GM12878 (cell line): Measurements from ENCODE around the gene TBC1D1. TPM values are rescaled to one million over a fixed set of nuclear protein-coding genes. Genes with fewer than 3 reads are reported as not detected.

ENCODE experiments used
- ATF7 ChIP-seq: fragments of 450-650 bp; IDR thresholded peaks from 2 replicates; pipeline ENCODE4 v1.6.1; 2016; ENCODE audit warnings: low read depth, mild to moderate bottlenecking
- BRCA1 ChIP-seq: IDR thresholded peaks from 2 replicates; pipeline ENCODE4 v1.6.1; 2011; ENCODE audit warnings: low read depth, low read length, improper control_type of control experiment
- CBFB ChIP-seq: IDR thresholded peaks from 2 replicates; pipeline ENCODE4 v1.6.1; 2016; ENCODE audit warnings: antibody characterized with exemption, low read depth
- CHD4 ChIP-seq: fragments of 200-600 bp; sonication (generic); IDR thresholded peaks from 2 replicates; pipeline ENCODE4 v1.6.1; 2016; ENCODE audit warnings: mild to moderate bottlenecking
- EP300 ChIP-seq, 2 experiments: fragments of 150-350 bp in 1 of 2; IDR thresholded peaks; 2 replicates each; pipeline ENCODE4 v1.6.1; 2011 to 2012; ENCODE audit warnings: low read depth in 2 of 2, low read length in 2 of 2, borderline replicate concordance in 1 of 2, improper control_type of control experiment in 1 of 2, inconsistent platforms in 1 of 2; ENCODE audit not compliant: control insufficient read depth in 1 of 2
- IRF3 ChIP-seq: fragments of 450-650 bp; IDR thresholded peaks from 2 replicates; pipeline ENCODE4 v1.6.1; 2014; ENCODE audit warnings: mild to moderate bottlenecking
- MLLT1 ChIP-seq: fragments of 450-650 bp; IDR thresholded peaks from 2 replicates; pipeline ENCODE4 v1.6.1; 2016; ENCODE audit warnings: mild to moderate bottlenecking
- RELB ChIP-seq: fragments of 450-650 bp; IDR thresholded peaks from 2 replicates; pipeline ENCODE4 v1.6.1; 2017; ENCODE audit warnings: low read depth, mild to moderate bottlenecking, moderate library complexity
- ZBTB11 ChIP-seq: fragments of 450-650 bp; formaldehyde crosslinking; IDR thresholded peaks from 2 replicates; pipeline ENCODE4 v1.5.0; 2022; ENCODE audit warnings: mild to moderate bottlenecking, missing genetic modification characterization
- ZNF384 ChIP-seq: IDR thresholded peaks from 2 replicates; pipeline ENCODE4 v1.6.1; 2012; ENCODE audit warnings: low read depth, mild to moderate bottlenecking, low read length, improper control_type of control experiment, borderline replicate concordance
- polyA plus RNA-seq, 11 experiments: library from polyadenylated mRNA; depleted of rRNA in 4 of 11; unstranded in 6 of 11; stranded (reverse) in 5 of 11; fragments of >200 nt; fragmentation: Nextera tagmentation in 4 of 11; fragmentation: Illumina TruSeq in 1 of 11; extraction: Ambion mirVana in 4 of 11; extraction: Trizol in 1 of 11; gene quantifications; 1 replicate in 1 of 11; 2 replicates in 10 of 11; pipeline versions ENCODE4 v1.2.1 to v1.2.3, GENCODE V29; 2011 to 2016; ENCODE audit warnings: inconsistent platforms in 2 of 11, missing spikeins in 2 of 11, low read depth in 1 of 11
- total RNA-seq, 4 experiments: library from RNA; depleted of rRNA in 3 of 4; stranded (reverse); fragments of >200 nt in 3 of 4; fragmentation: Illumina TruSeq in 1 of 4; extraction: Trizol in 1 of 4; gene quantifications; 2 replicates each; pipeline versions ENCODE4 v1.2.1 to v1.2.3, GENCODE V29; 2013 to 2021

TBC1D1 gene
- total and polyA plus RNA-seq, 10 of the 15 experiments (the other 5 are each of a cell fraction or from before 2014, with no cell fraction given): 5.3 to 102 (median 57.8) TPM

- TF ChIP-seq ZBTB11 (CRISPR knock-in tag): no peak
- TF ChIP-seq CBFB: no peak
- TF ChIP-seq ZNF384: no peak
- TF ChIP-seq CHD4: no peak
- no peak for TF ChIP-seq BRCA1
- no peak for TF ChIP-seq EP300 (IDR thresholded peaks at IDR 0.05; ENCODE audit: borderline replicate concordance in 1 of 2, control insufficient read depth in 1 of 2, low read depth in 2 of 2, low read length in 2 of 2)
- no peak for TF ChIP-seq MLLT1
- TF ChIP-seq IRF3: no peak
- no peak for TF ChIP-seq ATF7
- no peak for TF ChIP-seq RELB
Measured at GRCh38 chr4:37864786-37865185, 26.1 kb upstream of the TBC1D1 start (continued).
